Activated T-cell treated with anti-CD3 and anti-CD28 coated beads, Interleukin-2, amount 50 U/mL, for 48 hours (primary cell): ENCODE measurements around the gene EMP2.
"Not testable (repeated sequence)": the region's sequence is repeated elsewhere in the genome, so short reads cannot be mapped to it uniquely, and the experiment has no call there.

Source experiments
- DNase-seq, 2 experiments: peaks; one replicate each; pipeline ENCODE4 v3.0.0-alpha.2; 2020

EMP2 gene

GRCh38 chr16:10579965-10580882 is at the start of gene EMP2:
Gene EMP2 (minus strand): TSS chr16:10580598. CDS start chr16:10547617, 32,981 bp downstream.
- peak in 1 of 2 experiments; percentile 19 for DNase-seq

GRCh38 chr16:10629592-10629963 is 49.2 kb upstream of the EMP2 start:
- no peak for DNase-seq

GRCh38 chr16:10625595-10626357 is 45.4 kb upstream of the EMP2 start:
- no peak for DNase-seq

DNA sequence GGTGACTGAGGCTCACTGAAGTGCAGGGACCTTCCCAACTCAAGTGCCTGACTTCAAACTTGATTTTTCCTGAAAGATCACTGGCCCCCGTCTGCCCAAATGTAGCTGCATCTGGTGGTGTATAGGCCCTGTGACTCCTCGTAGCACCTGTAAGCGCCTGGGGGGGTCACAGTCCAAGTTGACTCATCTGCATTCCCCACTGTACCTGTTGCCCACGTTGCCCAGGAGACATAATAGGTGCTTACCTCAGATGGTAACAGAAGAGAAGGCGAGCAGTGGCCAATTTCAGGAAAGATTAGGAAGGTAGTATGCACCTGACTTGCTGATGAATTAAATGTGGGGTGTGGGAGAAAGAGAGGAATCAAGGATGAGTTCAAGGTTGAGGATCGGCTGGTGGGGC is 44.1 kb upstream of the EMP2 start:
- no peak for DNase-seq

GRCh38 chr16:10623059-10623458 is 42.7 kb upstream of the EMP2 start:
- no peak for DNase-seq

DNA sequence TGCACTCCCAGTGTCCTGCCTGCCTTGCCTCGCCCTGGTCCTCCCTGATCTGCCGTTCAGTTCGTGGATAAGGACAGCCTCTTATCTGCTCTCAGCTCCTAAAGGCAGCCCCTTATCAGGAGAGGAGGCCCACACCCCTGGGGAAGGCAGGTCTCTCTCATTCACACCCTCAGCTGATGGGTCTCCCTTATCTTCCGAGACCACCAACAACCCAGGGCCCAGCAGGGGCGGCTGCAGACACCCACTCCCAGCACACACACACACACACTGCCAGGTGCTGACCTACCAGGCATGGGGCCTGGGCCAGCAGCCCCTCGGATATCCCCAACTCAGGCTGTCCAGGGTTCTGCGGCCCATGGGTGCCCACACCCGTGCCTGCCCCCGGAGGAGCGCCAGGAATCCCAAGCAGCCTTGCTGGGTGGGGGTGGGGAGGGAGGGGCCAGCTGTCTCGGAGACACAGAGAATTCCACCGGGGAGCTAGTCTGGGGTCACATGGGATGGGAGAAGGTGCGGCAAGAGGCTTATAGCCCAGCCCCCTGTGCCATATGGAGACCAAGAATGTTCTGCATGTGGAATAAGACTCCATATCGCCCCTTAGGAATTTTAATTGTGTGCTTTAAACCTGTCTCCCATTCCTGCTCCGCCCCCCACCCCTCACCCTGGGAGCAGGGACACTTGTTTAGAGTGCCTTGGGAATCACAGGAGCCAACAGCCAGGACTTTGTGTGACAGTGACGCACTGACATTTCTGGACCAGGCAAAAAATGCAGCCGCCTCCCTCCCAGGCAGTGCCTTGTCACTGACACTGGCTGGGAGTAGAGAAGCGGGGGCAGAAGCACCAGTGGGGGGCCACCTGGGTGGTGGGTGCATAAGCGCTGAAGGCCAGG is 41.9 kb upstream of the EMP2 start:
- DNase-seq = no peak

DNA sequence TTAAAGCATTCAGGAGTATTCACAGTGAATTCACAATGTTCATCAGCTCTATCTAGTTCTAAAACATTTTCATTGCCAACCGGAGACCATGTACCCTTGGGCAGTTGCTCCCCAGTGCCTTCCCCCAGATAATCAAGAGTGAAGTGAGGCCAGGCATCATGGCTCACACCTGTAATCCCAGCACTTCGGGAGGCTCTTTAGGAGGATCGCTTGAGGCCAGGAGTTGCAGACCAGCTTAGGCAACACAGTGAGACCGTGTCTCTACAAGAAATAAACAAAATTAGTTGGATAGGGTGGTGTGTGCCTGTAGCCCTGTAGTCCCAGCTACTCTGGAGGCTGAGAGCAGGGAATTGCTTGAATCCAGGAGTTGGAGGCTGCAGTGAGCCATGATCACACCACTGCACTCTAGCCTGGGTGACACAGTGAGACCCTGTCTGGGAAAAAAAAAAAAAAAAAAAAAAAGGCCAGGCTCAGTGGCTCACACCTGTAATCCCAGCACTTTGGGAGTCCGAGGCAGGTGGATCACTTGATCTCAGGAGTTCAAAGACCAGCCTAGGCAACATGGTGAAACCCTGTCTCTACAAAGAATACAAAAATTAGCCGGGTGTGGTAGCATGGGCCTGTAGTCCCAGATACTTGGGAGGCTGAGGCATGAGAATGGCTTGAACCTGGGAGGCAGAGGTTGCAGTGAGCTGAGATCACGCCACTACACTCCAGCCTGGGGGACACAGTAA is 41.0 kb upstream of the EMP2 start:
- not testable (repeated sequence) for DNase-seq

GRCh38 chr16:10620120-10620519 is 39.7 kb upstream of the EMP2 start:
- DNase-seq = no peak

- DNase-seq = peak; percentile 34 to 39
These were observed 39.0 kb upstream of the EMP2 start for GRCh38 chr16:10619271-10619849.

DNA sequence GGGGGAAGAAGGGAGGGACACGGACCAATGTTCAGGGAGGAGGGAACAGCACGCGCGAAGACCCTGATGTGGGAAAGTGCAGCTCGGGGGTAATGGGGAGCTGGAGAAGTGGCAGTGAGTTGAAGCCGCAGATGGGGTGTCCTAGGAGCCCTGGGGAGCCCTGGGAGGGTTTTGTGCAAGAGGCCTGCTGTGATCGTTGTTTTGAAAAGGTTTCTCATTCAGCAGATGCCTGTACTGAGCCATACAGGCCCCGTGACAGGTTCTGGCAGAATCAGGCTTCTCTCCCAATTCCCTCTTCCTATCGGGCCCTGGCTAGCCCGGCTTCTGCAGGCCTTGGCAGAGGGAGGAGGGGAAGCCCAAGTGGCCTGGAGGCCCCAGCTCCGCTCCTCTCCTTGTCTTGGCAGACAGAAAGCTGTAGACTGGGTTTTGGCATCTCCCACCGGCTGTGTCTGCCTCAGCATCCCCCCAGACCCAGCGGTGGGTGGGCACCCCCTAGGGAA is 38.4 kb upstream of the EMP2 start:
- no peak for DNase-seq

DNA sequence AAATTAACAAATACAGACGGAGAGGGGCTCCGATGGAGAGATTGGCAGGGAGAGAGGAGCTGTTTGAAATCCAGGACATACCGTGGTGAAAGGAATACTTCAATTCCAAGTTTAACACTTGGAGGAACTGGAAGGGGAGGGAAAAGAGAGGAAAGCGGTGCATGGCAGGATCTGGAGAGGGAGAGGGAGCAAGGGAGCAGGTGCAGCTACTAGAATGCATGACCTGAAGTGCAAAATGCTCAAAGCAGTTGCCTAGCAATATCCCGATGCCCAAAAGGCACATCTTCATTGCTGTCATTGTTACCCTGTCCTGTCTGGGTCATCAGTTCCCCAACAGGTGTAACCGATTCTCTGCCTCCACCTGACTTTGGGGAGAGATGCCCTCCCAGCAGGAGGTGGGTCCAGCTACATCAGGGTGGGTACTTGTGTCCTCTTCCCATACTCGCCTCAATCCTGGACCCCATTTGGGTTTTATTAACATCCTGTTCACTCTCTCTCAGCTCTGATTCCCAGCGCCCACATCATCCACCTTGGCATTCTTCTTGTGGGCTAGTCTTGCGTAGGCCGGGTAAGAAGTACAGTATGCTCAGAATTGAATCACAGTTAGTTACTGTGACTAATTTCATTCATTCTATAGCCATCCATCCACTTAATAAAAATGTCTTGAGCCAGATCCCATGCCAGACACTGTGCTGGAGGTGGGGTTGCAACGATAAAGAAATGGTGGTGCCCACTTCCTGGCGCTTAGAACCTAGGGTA is 37.4 kb upstream of the EMP2 start:
- no peak for DNase-seq

DNA sequence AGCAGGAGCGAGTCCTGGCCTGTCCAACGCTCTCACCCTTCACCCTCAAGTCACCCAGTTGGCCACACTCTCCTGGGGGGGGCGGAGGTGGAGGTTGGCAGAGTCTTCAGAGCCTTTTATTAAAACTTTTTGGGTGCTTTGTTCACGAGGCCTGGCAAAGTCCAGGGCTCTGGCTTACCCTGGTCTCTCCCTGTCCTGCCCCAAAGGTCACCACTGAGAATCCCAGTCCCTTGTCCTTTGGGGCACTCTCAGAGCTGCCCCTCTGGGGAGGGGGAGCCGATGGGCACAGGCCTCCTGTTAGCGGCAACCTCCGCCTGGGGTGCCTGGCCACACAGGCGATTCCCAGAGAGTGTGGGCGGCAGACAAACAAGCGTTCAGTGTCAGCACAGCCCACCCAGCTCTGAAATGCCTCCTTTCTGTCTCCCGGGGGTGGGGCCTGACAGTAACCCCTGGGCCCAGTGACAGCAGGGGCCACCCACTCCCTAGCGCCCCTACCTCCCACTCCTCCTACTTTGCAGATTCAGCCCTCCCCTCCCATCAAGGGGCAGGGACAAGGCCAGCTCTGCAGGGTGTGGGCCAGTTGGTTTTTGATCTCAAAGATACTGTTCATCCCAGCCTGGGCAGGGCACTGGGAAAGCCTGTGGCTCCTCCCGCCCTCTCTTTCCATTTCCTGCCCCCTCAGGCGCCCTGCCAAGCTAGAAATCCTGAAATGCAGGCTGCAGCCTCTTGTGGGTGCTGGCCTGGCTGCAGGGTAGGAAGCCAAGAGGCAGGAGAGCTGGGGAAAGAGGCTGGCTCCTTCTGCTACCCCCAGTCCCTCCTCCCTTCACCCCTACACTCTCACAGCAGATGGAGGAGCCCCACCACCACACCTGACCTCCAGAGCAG is 36.6 kb upstream of the EMP2 start:
- no peak for DNase-seq

GRCh38 chr16:10616419-10616755 is 36.0 kb upstream of the EMP2 start:
- DNase-seq = no peak

- no peak for DNase-seq
These were observed 34.3 kb upstream of the EMP2 start for GRCh38 chr16:10614685-10615084.

DNA sequence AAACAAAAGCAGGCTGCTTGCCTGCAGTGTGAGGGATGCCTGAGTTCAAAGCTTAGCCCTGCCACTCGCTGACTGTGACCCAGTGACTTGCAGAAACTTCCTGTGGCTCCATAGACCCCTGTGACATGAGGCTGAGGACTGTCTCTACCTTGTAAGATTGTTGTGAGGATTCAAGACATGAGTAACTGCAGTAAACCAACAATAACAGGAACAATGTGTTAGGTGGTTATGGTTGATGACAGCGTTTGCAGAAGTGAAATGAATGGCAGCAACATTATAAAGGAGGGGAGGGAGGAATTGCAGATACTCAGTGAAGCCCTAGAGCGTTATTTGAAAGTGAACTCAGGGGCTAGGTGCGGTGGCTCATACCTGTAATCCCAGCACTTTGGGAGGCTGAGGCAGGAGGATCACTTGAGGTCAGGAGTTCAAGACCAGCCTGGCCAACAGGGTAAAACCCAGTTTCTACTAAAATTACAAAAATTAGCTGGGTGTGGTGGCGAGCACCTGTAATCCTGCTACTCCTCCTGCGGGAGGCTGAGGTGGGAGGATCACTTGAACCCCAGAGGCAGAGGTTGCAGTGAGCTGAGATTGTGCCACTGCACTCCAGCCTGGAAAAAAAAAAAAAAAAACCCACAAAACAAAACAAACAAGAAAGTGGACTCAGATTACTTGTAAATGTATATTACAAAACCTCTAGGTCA is 33.5 kb upstream of the EMP2 start:
- no peak for DNase-seq

- no peak for DNase-seq
These were observed 32.3 kb upstream of the EMP2 start for GRCh38 chr16:10612649-10613179.

- no peak for DNase-seq
These were observed 31.5 kb upstream of the EMP2 start for GRCh38 chr16:10611825-10612342.

- DNase-seq = no peak
These were observed 30.2 kb upstream of the EMP2 start for GRCh38 chr16:10610499-10611184.
